ENCODE measurements around the gene RPS24. TPM values are rescaled to one million over a fixed set of nuclear protein-coding genes. Genes with fewer than 3 reads are reported as not detected.

Gene RPS24
- total and polyA plus RNA-seq, 2 of the 8 experiments (the other 6 are each of a cell fraction or from before 2014, with no cell fraction given), result 2,128 to 3,943 TPM

DNA sequence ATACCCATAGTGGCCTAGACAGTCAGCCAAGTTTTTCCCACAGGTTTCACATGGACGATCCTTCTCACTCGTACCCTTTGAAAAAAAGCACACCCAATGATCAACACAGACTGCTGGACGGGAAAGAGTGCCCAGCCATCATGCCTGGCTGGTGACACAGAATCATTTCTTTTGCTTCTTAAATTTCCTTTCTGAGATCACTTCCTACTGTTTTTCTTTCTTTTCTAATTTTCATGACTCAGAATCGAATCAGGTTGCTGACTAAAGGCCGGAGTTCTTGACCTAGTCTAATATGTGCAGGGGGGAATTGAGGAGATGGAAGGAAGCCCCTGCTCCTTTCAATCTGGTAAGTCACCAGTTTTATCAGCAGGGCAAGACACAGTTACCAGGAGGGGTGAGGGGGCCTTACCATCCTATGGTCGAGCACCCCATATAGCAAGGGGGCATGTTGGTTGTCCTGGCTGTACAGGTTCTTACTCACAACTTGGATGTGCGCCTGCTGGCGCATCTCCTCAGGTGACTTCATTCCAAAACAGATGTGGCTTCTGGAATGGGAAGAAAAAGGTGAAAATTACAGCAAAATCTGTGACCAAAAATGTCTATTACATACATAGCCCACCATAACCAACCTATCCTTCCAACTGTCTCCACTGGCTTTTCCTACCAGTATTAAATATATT is 7.8 kb upstream of the RPS24 start (continued):
- no peak for TF ChIP-seq SP4 (IDR thresholded peaks at IDR 0.05; ENCODE audit: low read length)
- TF ChIP-seq RFX5 (IDR thresholded peaks at IDR 0.05; ENCODE audit: borderline replicate concordance, low read depth, low read length), result no peak
- TF ChIP-seq SIN3A (conservative IDR thresholded peaks at IDR 0.05 in 1 of 2, IDR thresholded peaks at IDR 0.05 in 1 of 2; ENCODE audit: low read depth in 1 of 2, low read length in 2 of 2), result no peak
- no peak for TF ChIP-seq EZH2 (IDR thresholded peaks at IDR 0.05; ENCODE audit: low read depth, low read length, severe bottlenecking)
- no peak for TF ChIP-seq EP300 (IDR thresholded peaks at IDR 0.05; ENCODE audit: borderline replicate concordance in 1 of 2, low read depth in 2 of 2, low read length in 2 of 2)
- TF ChIP-seq TAF1 (IDR thresholded peaks at IDR 0.05; ENCODE audit: low read depth, low read length), result no peak
- no peak for TF ChIP-seq TCF12 (IDR thresholded peaks at IDR 0.05; ENCODE audit: low read depth, low read length)
- TF ChIP-seq, protein P1, sequence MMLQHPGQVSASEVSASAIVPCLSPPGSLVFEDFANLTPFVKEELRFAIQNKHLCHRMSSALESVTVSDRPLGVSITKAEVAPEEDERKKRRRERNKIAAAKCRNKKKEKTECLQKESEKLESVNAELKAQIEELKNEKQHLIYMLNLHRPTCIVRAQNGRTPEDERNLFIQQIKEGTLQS (IDR thresholded peaks at IDR 0.05; ENCODE audit: insufficient read depth, low read depth, low read length), result no peak
